Sigmoid colon (tissue), 4 donors: ENCODE measurements around the gene CUEDC1.
A peak's percentile ranks its signal among the peaks of the same experiment; 100 is the strongest.

Experiments used
- CTCF ChIP-seq, 4 experiments: fragments of 450-650 bp in 3 of 4; fragments of 200-600 bp in 1 of 4; IDR thresholded peaks; one replicate each; pipeline ENCODE4 v1.5.1; 2016 to 2019; ENCODE audit warnings: antibody characterized with exemption in 4 of 4, mild to moderate bottlenecking in 3 of 4, moderate library complexity in 2 of 4
- EP300 ChIP-seq, 4 donors: sonication (generic); formaldehyde crosslinking; IDR thresholded peaks; one replicate each; pipeline ENCODE4 v1.6.1; 2017; ENCODE audit warnings: antibody characterized with exemption in 4 of 4
- POLR2A ChIP-seq, 2 donors: fragments of 450-650 bp; IDR thresholded peaks; one replicate each; pipeline ENCODE4 v1.6.1; 2016; ENCODE audit warnings: antibody characterized with exemption in 2 of 2, mild to moderate bottlenecking in 2 of 2, moderate library complexity in 2 of 2
- POLR2AphosphoS5 ChIP-seq, 4 donors: sonication (generic); formaldehyde crosslinking; IDR thresholded peaks; one replicate each; pipeline ENCODE4 v1.6.1; 2017; ENCODE audit warnings: antibody characterized with exemption in 4 of 4

GRCh38 chr17:57833179-57833939, 121.9 kb downstream of the CUEDC1 start:
- TF ChIP-seq CTCF (IDR thresholded peaks at IDR 0.05) (peak; percentile 84 to 94 (median 90)), EP300 (IDR thresholded peaks at IDR 0.05) (no peak), POLR2A (IDR thresholded peaks at IDR 0.05) (no peak), POLR2AphosphoS5 (IDR thresholded peaks at IDR 0.05) (peak in 1 of 4 donors; percentile 43)
